ENCODE results near the gene ZNF322. TPM values are rescaled to one million over a fixed set of nuclear protein-coding genes. Genes with fewer than 3 reads are reported as not detected.

ZNF322 gene
- total RNA-seq, 2 experiments from 2014 or later, result 9.1 to 9.5 TPM

DNA sequence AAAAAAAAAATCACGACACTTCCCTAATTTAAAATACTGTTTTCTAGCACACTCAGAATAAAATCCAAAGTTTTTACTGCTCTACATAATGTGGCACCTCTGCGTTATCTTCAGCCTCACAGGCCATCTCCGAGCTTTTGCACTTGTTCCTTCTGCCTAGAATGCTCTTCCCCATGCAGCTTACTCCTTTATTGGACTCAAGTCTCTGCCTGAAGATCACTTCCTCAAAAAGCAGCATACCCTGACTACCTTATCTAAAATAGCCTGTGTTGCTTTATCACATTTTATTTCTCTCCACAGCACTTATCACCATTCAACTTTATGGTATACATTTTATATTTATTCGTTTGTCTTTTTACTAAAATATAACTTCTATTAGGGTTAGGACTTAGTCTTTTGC lies 2.3 kb downstream of the ZNF322 start:
- CTCF ChIA-PET, result no interaction called here
- no peak overlapping the region for H3K4me3 Mint-ChIP-seq
- peaks cover 7% of the 10 kb centered on the region for H3K27me3 Mint-ChIP-seq (ENCODE audit: low read depth)
- peaks cover 40% of the 10 kb centered on the region for H3K36me3 Mint-ChIP-seq (ENCODE audit: low read depth)
- POLR2A ChIA-PET, result interaction anchor here (1.0 kb wide), 1 partner anchor 475 kb away, joined by 3 read pairs; no protein-coding TSS in a partner anchor
- H3K27ac Mint-ChIP-seq, result no peak overlapping the region
- no peak for DNase-seq
- peaks cover 15% of the 10 kb centered on the region for H3K4me1 Mint-ChIP-seq (ENCODE audit: low read depth)
- no peaks in the 10 kb centered on the region for H3K9me3 Mint-ChIP-seq (ENCODE audit: insufficient read depth)
- ATAC-seq, result no peak

DNA sequence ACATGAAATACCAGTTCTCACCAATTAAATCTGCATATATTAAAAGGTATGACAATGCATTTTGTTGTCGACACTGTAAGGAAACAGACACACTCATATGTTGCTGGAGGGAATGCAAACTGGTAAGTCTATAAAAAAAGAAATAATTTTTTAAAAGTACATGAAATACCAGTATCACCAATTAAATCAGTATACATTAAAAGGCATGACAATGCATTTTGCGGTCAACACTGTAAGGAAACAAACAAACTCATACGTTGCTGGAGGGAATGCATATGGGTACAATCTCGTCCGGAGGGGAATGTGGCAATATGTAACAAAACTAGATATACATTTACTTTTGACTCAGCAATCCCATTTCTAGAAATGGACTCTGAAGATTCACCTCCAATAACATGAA lies 6.5 kb downstream of the ZNF322 start:
- H3K36me3 Mint-ChIP-seq (ENCODE audit: low read depth), result peaks cover 64% of the 10 kb centered on the region
- CTCF ChIA-PET, result no interaction called here

DNA sequence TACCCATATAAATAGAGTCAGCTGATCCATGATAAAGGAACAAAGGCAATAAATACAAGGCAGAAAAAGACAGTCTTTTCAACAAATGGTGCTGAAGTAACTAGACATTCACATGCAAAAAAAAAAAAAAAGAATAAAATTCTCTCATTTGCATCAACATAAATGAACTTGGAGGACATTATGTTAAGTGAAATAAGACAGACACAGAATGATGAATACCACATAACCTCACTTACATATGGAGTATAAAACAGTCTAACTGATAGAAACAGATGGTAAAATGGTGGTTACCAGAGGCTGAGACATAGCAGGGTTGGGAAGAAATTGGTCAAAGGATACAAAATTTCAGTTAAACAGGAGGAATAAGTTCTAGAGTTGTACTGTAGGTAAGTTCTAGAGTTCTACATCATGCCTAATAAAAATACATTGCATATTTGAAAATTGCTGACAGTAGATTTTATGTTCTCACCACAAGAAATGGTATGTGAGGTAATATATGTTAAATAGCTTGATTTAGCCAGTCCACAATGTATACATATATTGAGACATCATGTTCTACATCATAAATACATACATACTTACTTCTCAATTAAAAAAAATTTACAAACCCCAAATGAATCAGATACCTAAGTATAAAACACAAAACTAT lies 8.3 kb downstream of the ZNF322 start:
- H3K27ac Mint-ChIP-seq, result no peak overlapping the region
- ChIA-PET CTCF (no interaction called here), POLR2A (no interaction called here)
- no peaks in the 10 kb centered on the region for H3K4me1 Mint-ChIP-seq (ENCODE audit: low read depth)
- no peak for ATAC-seq
- peaks cover 17% of the 10 kb centered on the region for H3K9me3 Mint-ChIP-seq (ENCODE audit: insufficient read depth)
- no peaks in the 10 kb centered on the region for H3K27me3 Mint-ChIP-seq (ENCODE audit: low read depth)
- no peak overlapping the region for H3K4me3 Mint-ChIP-seq
- DNase-seq, result no peak
- H3K36me3 Mint-ChIP-seq (ENCODE audit: low read depth), result peaks cover 57% of the 10 kb centered on the region

More for the DNA sequence above, 6.5 kb downstream of the ZNF322 start:
- ATAC-seq (no peak), DNase-seq (no peak)
- Mint-ChIP-seq H3K9me3 (ENCODE audit: insufficient read depth) (peaks cover 17% of the 10 kb centered on the region), H3K4me3 (no peak overlapping the region), H3K27me3 (ENCODE audit: low read depth) (no peaks in the 10 kb centered on the region), H3K4me1 (ENCODE audit: low read depth) (no peaks in the 10 kb centered on the region), H3K27ac (no peak overlapping the region)
- POLR2A ChIA-PET, result no interaction called here

DNA sequence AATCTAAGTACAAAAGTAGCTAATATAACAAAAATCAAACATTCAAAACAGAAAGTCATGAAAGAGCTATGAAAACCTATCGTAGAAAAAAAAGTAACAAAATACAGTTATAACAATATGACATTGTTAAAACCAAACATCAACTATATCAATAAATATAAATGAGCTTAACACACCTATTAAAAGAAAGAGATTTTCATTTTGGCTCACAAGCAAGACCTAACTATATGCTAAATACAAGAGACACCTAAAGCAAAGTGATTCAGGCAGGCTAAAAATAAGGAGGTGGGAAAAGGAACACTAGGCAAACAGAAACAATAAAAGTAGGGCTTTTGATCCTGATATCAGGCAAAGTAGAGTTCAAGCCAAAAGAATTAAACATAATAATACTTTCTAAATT lies 13.5 kb downstream of the ZNF322 start:
- no peaks in the 10 kb centered on the region for H3K27me3 Mint-ChIP-seq (ENCODE audit: low read depth)
- H3K4me1 Mint-ChIP-seq (ENCODE audit: low read depth), result no peaks in the 10 kb centered on the region
- no peak for DNase-seq
- peaks cover 66% of the 10 kb centered on the region for H3K36me3 Mint-ChIP-seq (ENCODE audit: low read depth)
- H3K9me3 Mint-ChIP-seq (ENCODE audit: insufficient read depth), result peaks cover 40% of the 10 kb centered on the region
- H3K27ac Mint-ChIP-seq, result no peak overlapping the region
- ATAC-seq, result no peak
- H3K4me3 Mint-ChIP-seq, result no peak overlapping the region
- ChIA-PET POLR2A (no interaction called here), CTCF (interaction anchor here (1.3 kb wide), 1 partner anchor 51 kb away, joined by 3 read pairs; no protein-coding TSS in a partner anchor)

DNA sequence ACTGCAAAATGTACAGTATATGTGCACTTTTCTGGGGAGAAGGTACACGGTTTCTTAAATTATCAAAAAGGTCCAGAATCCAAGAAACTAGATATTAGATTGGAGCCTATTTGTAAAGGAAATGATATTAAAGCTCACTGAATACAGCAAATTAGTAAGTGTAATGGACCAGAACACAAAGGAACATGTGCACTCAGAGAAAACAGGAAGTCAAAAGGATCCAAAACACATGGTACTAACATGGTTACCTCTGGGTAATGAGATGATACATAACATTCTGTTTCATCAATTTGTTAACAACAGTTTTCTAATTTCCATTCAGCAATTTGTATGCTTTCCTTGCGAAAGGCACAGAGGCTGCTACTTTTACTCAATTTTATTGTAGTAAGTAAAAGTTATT lies 18.7 kb downstream of the ZNF322 start:
- Mint-ChIP-seq H3K4me3 (no peak overlapping the region), H3K36me3 (ENCODE audit: low read depth) (peaks cover 67% of the 10 kb centered on the region), H3K9me3 (ENCODE audit: insufficient read depth) (peaks cover 44% of the 10 kb centered on the region), H3K27me3 (ENCODE audit: low read depth) (no peaks in the 10 kb centered on the region), H3K27ac (no peak overlapping the region), H3K4me1 (ENCODE audit: low read depth) (no peaks in the 10 kb centered on the region)
- no peak for ATAC-seq
- no peak for DNase-seq
- POLR2A ChIA-PET, result no interaction called here
- CTCF ChIA-PET, result no interaction called here

DNA sequence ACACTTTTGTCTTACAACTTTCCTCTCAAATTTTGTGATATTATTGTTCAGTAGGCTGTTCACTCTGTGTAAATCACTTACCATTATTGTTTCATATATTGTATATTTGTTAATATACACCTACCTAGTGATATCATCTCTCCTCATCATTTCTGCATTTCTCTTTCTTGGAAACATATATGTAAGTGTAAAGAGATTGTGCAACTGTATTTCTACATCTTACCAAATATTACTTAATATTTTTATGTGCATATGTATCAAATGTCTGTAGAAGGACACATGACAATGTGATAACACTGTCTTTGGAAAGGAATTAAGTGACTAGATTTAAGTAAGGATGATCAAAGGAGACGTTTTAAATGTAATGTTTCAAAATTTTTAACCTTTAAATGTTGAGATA lies 30.2 kb downstream of the ZNF322 start:
- Mint-ChIP-seq H3K4me1 (ENCODE audit: low read depth) (no peaks in the 10 kb centered on the region), H3K27ac (no peak overlapping the region), H3K9me3 (ENCODE audit: insufficient read depth) (peaks cover 10% of the 10 kb centered on the region), H3K4me3 (no peak overlapping the region), H3K27me3 (ENCODE audit: low read depth) (peaks cover 4% of the 10 kb centered on the region), H3K36me3 (ENCODE audit: low read depth) (peaks cover 6% of the 10 kb centered on the region)
- DNase-seq (no peak), ATAC-seq (no peak)
- ChIA-PET CTCF (no interaction called here), POLR2A (no interaction called here)

DNA sequence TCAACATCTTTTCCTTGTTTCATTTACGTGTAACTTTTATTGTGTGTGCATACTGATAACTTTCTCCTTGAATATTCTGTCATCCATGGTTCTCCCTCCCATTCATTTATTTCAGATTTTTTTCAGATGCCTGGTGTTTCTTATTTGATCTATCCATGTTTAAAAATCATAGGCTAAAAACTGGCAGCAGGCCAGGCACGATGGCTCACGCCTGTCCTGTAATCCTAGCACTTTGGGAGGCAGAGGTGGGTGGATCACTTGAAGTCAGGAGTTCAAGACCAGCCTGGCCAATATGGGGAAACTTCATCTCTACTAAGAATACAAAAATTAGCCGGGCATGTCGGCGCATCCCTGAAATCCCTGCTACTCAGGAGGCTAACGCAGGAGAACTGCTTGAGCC lies 31.7 kb downstream of the ZNF322 start:
- peaks cover 2% of the 10 kb centered on the region for H3K36me3 Mint-ChIP-seq (ENCODE audit: low read depth)
- CTCF ChIA-PET, result no interaction called here
- H3K27ac Mint-ChIP-seq, result no peak overlapping the region
- DNase-seq, result no peak
- H3K4me1 Mint-ChIP-seq (ENCODE audit: low read depth), result no peaks in the 10 kb centered on the region
- POLR2A ChIA-PET, result no interaction called here
- no peak for ATAC-seq
- H3K4me3 Mint-ChIP-seq, result no peak overlapping the region
- H3K27me3 Mint-ChIP-seq (ENCODE audit: low read depth), result peaks cover 7% of the 10 kb centered on the region
- H3K9me3 Mint-ChIP-seq (ENCODE audit: insufficient read depth), result no peaks in the 10 kb centered on the region

DNA sequence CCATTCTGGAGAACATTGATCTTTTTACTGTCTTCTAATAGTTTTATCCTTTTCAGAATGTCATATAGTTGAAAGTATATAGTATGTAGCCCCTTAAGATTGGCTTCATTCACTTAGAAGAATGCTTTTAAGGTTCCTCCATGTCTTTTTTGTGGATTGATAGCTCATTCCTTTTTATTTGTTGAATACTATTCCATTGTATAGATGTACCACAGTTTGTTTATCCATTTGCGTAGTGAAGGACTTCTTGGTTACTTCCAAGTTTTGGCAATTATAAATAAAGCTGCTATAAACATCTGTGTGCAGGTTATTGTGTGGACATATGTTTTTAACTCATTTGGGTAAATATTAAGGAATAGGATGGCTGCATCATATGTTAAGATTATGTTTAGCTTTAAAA lies 35.0 kb downstream of the ZNF322 start:
- no peak for DNase-seq
- H3K4me3 Mint-ChIP-seq, result no peak overlapping the region
- POLR2A ChIA-PET, result interaction anchor here (0.5 kb wide), 1 partner anchor 35 kb away, joined by 3 read pairs; no protein-coding TSS in a partner anchor
- no peak for ATAC-seq
- H3K27me3 Mint-ChIP-seq (ENCODE audit: low read depth), result peaks cover 11% of the 10 kb centered on the region
- H3K4me1 Mint-ChIP-seq (ENCODE audit: low read depth), result no peaks in the 10 kb centered on the region
- no peaks in the 10 kb centered on the region for H3K9me3 Mint-ChIP-seq (ENCODE audit: insufficient read depth)
- H3K27ac Mint-ChIP-seq, result no peak overlapping the region
- CTCF ChIA-PET, result no interaction called here
- H3K36me3 Mint-ChIP-seq (ENCODE audit: low read depth), result no peaks in the 10 kb centered on the region

DNA sequence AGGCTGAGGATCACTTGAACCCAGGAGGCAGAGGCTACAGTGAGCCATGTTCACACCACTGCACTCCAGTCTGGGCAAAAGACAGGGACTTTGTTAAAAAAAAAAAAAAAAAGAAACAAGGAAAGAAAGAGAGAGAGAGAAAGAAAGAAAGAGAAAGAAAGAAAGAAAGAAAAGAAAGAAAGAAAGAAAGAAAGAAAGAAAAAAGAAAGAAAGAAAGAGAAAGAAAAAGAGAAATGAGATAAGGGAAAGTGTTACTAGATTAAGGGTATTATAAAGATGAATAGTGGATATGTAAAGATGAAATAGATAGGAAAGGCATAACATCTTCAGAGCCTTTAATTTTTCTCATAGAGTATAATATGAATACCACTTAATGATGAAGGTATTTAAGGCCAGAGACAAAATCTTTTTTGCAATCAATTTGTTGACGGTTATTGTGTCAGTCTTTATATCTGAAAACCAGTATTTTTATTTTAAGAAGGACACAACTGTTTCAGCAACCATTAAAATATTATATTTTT lies 36.1 kb downstream of the ZNF322 start:
- CTCF ChIA-PET, result interaction anchor here (1.4 kb wide), 1 partner anchor 28 kb away, joined by 3 read pairs; no protein-coding TSS in a partner anchor

DNA sequence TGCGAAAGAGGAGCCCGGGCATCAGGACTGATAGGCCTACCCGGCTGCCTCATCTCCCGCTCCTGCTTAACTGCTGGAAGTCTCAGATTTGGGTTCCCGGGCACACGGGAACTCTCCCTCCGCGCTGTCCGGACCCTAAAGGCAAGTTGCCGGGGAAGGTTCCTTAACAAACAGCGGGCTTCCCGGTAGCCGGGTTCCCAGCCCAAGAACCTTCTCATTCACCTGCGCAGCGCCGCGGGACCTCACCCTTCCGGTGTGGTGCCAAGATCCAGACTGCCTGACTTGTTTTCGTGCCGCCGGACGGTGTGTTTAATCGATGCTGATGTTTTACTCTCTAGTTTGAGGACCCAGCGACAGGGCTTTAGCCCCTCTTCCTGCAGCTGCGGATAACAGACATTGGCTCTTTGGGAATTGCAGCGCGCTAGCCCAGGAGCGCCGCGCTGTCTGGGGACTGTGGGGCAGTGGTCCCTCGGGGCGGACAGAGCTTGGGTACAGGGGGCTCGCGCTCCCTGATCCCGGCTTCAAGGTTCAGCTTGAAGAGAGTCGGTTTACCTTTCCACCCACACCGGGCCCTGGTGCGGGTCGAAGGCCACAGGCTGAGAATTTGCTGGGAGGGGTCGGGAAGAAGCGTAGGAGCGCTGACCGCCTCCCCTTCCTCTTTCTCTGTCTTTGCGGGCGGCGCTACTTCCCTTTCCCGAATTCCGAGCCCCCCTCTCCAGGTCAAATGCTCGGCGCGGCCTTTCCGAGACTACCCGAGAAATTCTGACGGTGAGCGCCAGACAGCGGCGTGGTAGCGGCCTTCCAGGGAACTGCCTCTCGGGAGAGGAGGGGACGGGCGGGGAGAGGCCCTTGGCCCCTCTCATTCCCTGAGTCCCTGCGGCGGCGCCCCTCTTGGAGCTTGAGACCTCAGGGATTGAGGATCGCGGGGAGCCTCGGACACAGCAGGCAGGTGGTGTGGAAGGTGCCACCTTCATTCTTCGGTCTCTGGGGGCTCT lies 45.6 kb downstream of the ZNF322 start:
- Mint-ChIP-seq H3K9me3 (ENCODE audit: insufficient read depth) (no peaks in the 10 kb centered on the region), H3K27me3 (ENCODE audit: low read depth) (peaks cover 46% of the 10 kb centered on the region), H3K4me1 (ENCODE audit: low read depth) (peaks cover 14% of the 10 kb centered on the region), H3K4me3 (peak overlapping the region; percentile 58), H3K36me3 (ENCODE audit: low read depth) (peaks cover 3% of the 10 kb centered on the region), H3K27ac (no peak overlapping the region)
- peak; percentile 49 for ATAC-seq
- DNase-seq, result no peak
- POLR2A ChIA-PET, result no interaction called here
- CTCF ChIA-PET, result no interaction called here

More for the DNA sequence above, 36.1 kb downstream of the ZNF322 start:
- Mint-ChIP-seq H3K9me3 (ENCODE audit: insufficient read depth) (no peaks in the 10 kb centered on the region), H3K36me3 (ENCODE audit: low read depth) (no peaks in the 10 kb centered on the region), H3K27ac (no peak overlapping the region), H3K27me3 (ENCODE audit: low read depth) (peaks cover 12% of the 10 kb centered on the region), H3K4me3 (no peak overlapping the region), H3K4me1 (ENCODE audit: low read depth) (no peaks in the 10 kb centered on the region)
- POLR2A ChIA-PET, result no interaction called here
- no peak for ATAC-seq
- no peak for DNase-seq

DNA sequence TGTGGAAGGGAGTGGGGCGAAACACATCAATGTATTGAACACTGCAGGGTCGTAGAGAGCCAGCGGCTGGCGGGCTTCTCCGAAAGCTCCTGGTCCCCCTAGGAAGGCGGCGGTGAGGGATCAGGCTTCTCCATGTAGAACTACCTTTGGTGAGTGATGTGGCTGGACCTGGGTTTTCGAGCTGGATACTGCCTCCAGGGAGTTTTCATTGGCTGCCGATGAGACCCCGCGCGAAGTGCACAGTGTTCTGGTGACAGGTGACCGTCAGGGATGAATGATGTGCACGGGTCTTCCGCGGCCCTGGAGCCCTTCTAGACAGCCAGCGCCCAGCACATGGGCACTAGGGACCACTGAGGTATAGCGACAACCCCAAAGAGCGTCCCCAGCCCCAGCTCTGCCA lies 46.3 kb downstream of the ZNF322 start:
- no peak overlapping the region for H3K27ac Mint-ChIP-seq

DNA sequence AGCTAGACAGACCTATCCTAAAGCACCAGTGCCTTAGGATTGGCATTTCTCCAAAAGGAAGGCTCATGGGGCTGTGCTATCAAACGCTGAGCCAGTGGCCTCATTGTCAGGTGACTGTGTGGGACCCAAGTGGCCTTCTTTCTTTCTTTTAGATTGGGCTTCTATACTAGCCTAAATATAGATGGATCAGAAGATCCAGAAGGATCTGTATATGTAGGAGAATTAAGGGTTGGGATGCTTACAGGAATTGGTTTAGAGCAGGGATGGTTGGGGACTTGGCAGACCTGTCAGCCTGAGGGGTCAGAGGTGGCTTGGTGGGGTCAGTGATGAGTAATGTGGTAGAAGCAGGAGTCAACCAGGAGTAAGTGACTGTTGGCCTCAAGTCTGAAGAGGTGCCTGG lies 47.9 kb downstream of the ZNF322 start:
- Mint-ChIP-seq H3K4me1 (ENCODE audit: low read depth) (peaks cover 24% of the 10 kb centered on the region), H3K27ac (no peak overlapping the region), H3K9me3 (ENCODE audit: insufficient read depth) (no peaks in the 10 kb centered on the region), H3K36me3 (ENCODE audit: low read depth) (peaks cover 3% of the 10 kb centered on the region), H3K27me3 (ENCODE audit: low read depth) (peaks cover 40% of the 10 kb centered on the region), H3K4me3 (no peak overlapping the region)
- ATAC-seq, result no peak
- POLR2A ChIA-PET, result no interaction called here
- CTCF ChIA-PET, result interaction anchor here (1.4 kb wide), 1 partner anchor 467 kb away, joined by 3 read pairs; no protein-coding TSS in a partner anchor
- DNase-seq, result no peak

More for the DNA sequence above, 46.3 kb downstream of the ZNF322 start:
- Mint-ChIP-seq H3K36me3 (ENCODE audit: low read depth) (peaks cover 3% of the 10 kb centered on the region), H3K4me1 (ENCODE audit: low read depth) (peaks cover 14% of the 10 kb centered on the region), H3K27me3 (ENCODE audit: low read depth) (peaks cover 43% of the 10 kb centered on the region), H3K9me3 (ENCODE audit: insufficient read depth) (no peaks in the 10 kb centered on the region), H3K4me3 (no peak overlapping the region)
- CTCF ChIA-PET, result no interaction called here
- POLR2A ChIA-PET, result no interaction called here
- no peak for DNase-seq
- no peak for ATAC-seq

All from activated CD8-positive, alpha-beta T cell treated with anti-CD3 and anti-CD28 coated beads, Interleukin-2, amount 10 ng/mL, durations not matched to agents 7 days and 5 days (primary cell).